GM12878 (cell line): ENCODE measurements around the gene PCDHGB6. TPM values are rescaled to one million over a fixed set of nuclear protein-coding genes. Genes with fewer than 3 reads are reported as not detected.

Experiments used
- IKZF2 ChIP-seq, 2 experiments: fragments of 450-650 bp; IDR thresholded peaks; 2 replicates each; pipeline ENCODE4 v1.6.1; 2017; ENCODE audit warnings: mild to moderate bottlenecking in 2 of 2, moderate library complexity in 2 of 2
- TCF12 ChIP-seq: IDR thresholded peaks from 2 replicates; pipeline ENCODE4 v1.6.1; 2011; ENCODE audit warnings: low read depth, mild to moderate bottlenecking, low read length
- ZBED1 ChIP-seq: IDR thresholded peaks from 2 replicates; pipeline ENCODE4 v1.6.1; 2016; ENCODE audit warnings: borderline replicate concordance
- ZNF384 ChIP-seq: IDR thresholded peaks from 2 replicates; pipeline ENCODE4 v1.6.1; 2012; ENCODE audit warnings: low read depth, mild to moderate bottlenecking, low read length, improper control_type of control experiment, borderline replicate concordance
- polyA plus RNA-seq, 11 experiments: library from polyadenylated mRNA; depleted of rRNA in 4 of 11; unstranded in 6 of 11; stranded (reverse) in 5 of 11; fragments of >200 nt; fragmentation: Nextera tagmentation in 4 of 11; fragmentation: Illumina TruSeq in 1 of 11; extraction: Ambion mirVana in 4 of 11; extraction: Trizol in 1 of 11; gene quantifications; 1 replicate in 1 of 11; 2 replicates in 10 of 11; pipeline versions ENCODE4 v1.2.1 to v1.2.3, GENCODE V29; 2011 to 2016; ENCODE audit warnings: inconsistent platforms in 2 of 11, missing spikeins in 2 of 11, low read depth in 1 of 11
- total RNA-seq, 4 experiments: library from RNA; depleted of rRNA in 3 of 4; stranded (reverse); fragments of >200 nt in 3 of 4; fragmentation: Illumina TruSeq in 1 of 4; extraction: Trizol in 1 of 4; gene quantifications; 2 replicates each; pipeline versions ENCODE4 v1.2.1 to v1.2.3, GENCODE V29; 2013 to 2021
- TF ChIP-seq, protein P1 (sequence below): fragments of 450-650 bp; IDR thresholded peaks from 2 replicates; pipeline ENCODE4 v1.6.1; 2016; ENCODE audit warnings: mild to moderate bottlenecking, moderate library complexity, borderline replicate concordance
- TF ChIP-seq, protein P2 (sequence below): fragments of 450-650 bp; IDR thresholded peaks from 2 replicates; pipeline ENCODE4 v1.6.1; 2018; ENCODE audit warnings: mild to moderate bottlenecking, low read depth, moderate library complexity; ENCODE audit not compliant: partially characterized antibody

PCDHGB6 gene
- total and polyA plus RNA-seq, 10 of the 15 experiments (the other 5 are each of a cell fraction or from before 2014, with no cell fraction given) = 0.07 to 1.0 (median 0.31) TPM

DNA sequence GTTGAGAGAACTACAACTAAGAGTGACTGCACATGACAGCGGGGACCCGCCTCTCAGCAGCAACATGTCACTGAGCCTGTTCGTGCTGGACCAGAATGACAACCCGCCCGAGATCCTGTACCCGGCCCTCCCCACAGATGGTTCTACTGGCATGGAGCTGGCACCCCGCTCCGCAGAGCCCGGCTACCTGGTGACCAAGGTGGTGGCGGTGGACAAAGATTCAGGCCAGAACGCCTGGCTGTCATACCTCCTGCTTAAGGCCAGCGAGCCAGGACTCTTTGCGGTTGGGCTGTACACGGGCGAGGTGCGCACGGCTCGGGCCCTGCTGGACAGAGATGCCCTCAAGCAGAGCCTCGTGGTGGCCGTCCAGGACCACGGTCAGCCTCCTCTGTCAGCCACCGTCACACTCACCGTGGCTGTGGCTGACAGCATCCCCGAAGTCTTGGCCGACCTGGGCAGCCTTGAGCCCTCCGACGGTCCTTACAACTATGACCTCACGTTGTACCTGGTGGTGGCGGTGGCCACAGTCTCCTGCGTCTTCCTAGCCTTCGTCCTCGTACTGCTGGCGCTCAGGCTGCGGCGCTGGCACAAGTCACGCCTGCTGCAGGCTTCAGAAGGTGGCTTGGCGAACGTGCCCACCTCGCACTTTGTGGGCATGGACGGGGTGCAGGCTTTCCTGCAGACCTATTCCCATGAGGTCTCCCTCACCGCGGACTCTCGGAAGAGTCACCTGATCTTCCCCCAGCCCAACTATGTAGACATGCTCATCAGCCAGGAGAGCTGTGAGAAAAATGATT is 23.2 kb upstream of the PCDHGB6 start (continued):
- TF ChIP-seq, protein P1, sequence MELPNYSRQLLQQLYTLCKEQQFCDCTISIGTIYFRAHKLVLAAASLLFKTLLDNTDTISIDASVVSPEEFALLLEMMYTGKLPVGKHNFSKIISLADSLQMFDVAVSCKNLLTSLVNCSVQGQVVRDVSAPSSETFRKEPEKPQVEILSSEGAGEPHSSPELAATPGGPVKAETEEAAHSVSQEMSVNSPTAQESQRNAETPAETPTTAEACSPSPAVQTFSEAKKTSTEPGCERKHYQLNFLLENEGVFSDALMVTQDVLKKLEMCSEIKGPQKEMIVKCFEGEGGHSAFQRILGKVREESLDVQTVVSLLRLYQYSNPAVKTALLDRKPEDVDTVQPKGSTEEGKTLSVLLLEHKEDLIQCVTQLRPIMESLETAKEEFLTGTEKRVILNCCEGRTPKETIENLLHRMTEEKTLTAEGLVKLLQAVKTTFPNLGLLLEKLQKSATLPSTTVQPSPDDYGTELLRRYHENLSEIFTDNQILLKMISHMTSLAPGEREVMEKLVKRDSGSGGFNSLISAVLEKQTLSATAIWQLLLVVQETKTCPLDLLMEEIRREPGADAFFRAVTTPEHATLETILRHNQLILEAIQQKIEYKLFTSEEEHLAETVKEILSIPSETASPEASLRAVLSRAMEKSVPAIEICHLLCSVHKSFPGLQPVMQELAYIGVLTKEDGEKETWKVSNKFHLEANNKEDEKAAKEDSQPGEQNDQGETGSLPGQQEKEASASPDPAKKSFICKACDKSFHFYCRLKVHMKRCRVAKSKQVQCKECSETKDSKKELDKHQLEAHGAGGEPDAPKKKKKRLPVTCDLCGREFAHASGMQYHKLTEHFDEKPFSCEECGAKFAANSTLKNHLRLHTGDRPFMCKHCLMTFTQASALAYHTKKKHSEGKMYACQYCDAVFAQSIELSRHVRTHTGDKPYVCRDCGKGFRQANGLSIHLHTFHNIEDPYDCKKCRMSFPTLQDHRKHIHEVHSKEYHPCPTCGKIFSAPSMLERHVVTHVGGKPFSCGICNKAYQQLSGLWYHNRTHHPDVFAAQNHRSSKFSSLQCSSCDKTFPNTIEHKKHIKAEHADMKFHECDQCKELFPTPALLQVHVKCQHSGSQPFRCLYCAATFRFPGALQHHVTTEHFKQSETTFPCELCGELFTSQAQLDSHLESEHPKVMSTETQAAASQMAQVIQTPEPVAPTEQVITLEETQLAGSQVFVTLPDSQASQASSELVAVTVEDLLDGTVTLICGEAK = no peak
- TF ChIP-seq ZBED1 = no peak
- no peak for TF ChIP-seq ZNF384
- no peak for TF ChIP-seq TCF12
- TF ChIP-seq, protein P2, sequence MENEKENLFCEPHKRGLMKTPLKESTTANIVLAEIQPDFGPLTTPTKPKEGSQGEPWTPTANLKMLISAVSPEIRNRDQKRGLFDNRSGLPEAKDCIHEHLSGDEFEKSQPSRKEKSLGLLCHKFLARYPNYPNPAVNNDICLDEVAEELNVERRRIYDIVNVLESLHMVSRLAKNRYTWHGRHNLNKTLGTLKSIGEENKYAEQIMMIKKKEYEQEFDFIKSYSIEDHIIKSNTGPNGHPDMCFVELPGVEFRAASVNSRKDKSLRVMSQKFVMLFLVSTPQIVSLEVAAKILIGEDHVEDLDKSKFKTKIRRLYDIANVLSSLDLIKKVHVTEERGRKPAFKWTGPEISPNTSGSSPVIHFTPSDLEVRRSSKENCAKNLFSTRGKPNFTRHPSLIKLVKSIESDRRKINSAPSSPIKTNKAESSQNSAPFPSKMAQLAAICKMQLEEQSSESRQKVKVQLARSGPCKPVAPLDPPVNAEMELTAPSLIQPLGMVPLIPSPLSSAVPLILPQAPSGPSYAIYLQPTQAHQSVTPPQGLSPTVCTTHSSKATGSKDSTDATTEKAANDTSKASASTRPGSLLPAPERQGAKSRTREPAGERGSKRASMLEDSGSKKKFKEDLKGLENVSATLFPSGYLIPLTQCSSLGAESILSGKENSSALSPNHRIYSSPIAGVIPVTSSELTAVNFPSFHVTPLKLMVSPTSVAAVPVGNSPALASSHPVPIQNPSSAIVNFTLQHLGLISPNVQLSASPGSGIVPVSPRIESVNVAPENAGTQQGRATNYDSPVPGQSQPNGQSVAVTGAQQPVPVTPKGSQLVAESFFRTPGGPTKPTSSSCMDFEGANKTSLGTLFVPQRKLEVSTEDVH = no peak
- TF ChIP-seq IKZF2 (IDR thresholded peaks at IDR 0.05) = no peak
